ENCODE measurements around the gene DCT.
"Not testable (repeated sequence)": the region's sequence is repeated elsewhere in the genome, so short reads cannot be mapped to it uniquely, and the experiment has no call there.

DCT gene

GRCh38 chr13:94479616-94480015, at the start of gene DCT:
Gene DCT (minus strand): TSS chr13:94479682. CDS start chr13:94479255, 427 bp downstream.
- DNase-seq: no peak

GRCh38 chr13:94526956-94527355, 47.5 kb upstream of the DCT start:
- not testable (repeated sequence) for DNase-seq

GRCh38 chr13:94525781-94526180, 46.3 kb upstream of the DCT start:
- DNase-seq: no peak

GRCh38 chr13:94524407-94524806, 44.9 kb upstream of the DCT start:
- DNase-seq: no peak

- DNase-seq: no peak
Observed at GRCh38 chr13:94520001-94520400, 40.5 kb upstream of the DCT start.

- DNase-seq: no peak
Observed at GRCh38 chr13:94516456-94516855, 37.0 kb upstream of the DCT start.

- no peak for DNase-seq
Observed at GRCh38 chr13:94515911-94516310, 36.4 kb upstream of the DCT start.

GRCh38 chr13:94515374-94515773, 35.9 kb upstream of the DCT start:
- DNase-seq: no peak

- no peak for DNase-seq
Observed at GRCh38 chr13:94513026-94513425, 33.5 kb upstream of the DCT start.

- no peak for DNase-seq
Observed at GRCh38 chr13:94505730-94506129, 26.2 kb upstream of the DCT start.

- DNase-seq: no peak
Observed at GRCh38 chr13:94503851-94504250, 24.4 kb upstream of the DCT start.

GRCh38 chr13:94498831-94499230, 19.3 kb upstream of the DCT start:
- not testable (repeated sequence) for DNase-seq

GRCh38 chr13:94495806-94496205, 16.3 kb upstream of the DCT start:
- no peak for DNase-seq

GRCh38 chr13:94494026-94494425, 14.5 kb upstream of the DCT start:
- no peak for DNase-seq

- DNase-seq: no peak
Observed at GRCh38 chr13:94487043-94487442, 7.6 kb upstream of the DCT start.

- no peak for DNase-seq
Observed at GRCh38 chr13:94483970-94484369, 4.5 kb upstream of the DCT start.

GRCh38 chr13:94481941-94482340, 2.5 kb upstream of the DCT start:
- DNase-seq: peak in 1 of 2 donors; percentile 3

GRCh38 chr13:94480672-94481145, 1.2 kb upstream of the DCT start:
- no peak for DNase-seq

GRCh38 chr13:94478913-94479312, 569 bp downstream of the DCT start:
- DNase-seq: no peak

GRCh38 chr13:94470126-94470525, 9.4 kb downstream of the DCT start:
- DNase-seq: no peak

- DNase-seq: no peak
Observed at GRCh38 chr13:94464771-94465170, 14.7 kb downstream of the DCT start.

- DNase-seq: no peak
Observed at GRCh38 chr13:94462670-94463069, 16.8 kb downstream of the DCT start.

- no peak for DNase-seq
Observed at GRCh38 chr13:94459116-94459515, 20.4 kb downstream of the DCT start.

GRCh38 chr13:94455414-94455813, 24.1 kb downstream of the DCT start:
- DNase-seq: no peak

- DNase-seq: no peak
Observed at GRCh38 chr13:94454906-94455305, 24.6 kb downstream of the DCT start.

- no peak for DNase-seq
Observed at GRCh38 chr13:94454334-94454733, 25.1 kb downstream of the DCT start.
